GM12892 (cell line): ENCODE measurements around the gene TIPIN.

Experiments used
- POLR2A ChIP-seq: IDR thresholded peaks from 2 replicates; pipeline ENCODE4 v1.6.1; 2011; ENCODE audit warnings: low read depth, low read length, control low read depth
- POLR2AphosphoS5 ChIP-seq: IDR thresholded peaks from 2 replicates; pipeline ENCODE4 v1.6.1; 2011; ENCODE audit warnings: low read depth, low read length, control low read depth

GRCh38 chr15:66394472-66394871 is 38.0 kb upstream of the TIPIN start:
- TF ChIP-seq POLR2A = no peak
- TF ChIP-seq POLR2AphosphoS5 = no peak
